Thoracic aorta (tissue), 2 donors: ENCODE data around the gene EMC10. TPM values are rescaled to one million over a fixed set of nuclear protein-coding genes. Genes with fewer than 3 reads are reported as not detected.
"Not testable (repeated sequence)": the region's sequence is repeated elsewhere in the genome, so short reads cannot be mapped to it uniquely, and the experiment has no call there.

Experiments used
- ATAC-seq: fragments of 150-250 bp; one replicate; pipeline ENCODE4 v1.8.0; 2017; ENCODE audit warnings: low read depth; ENCODE audit not compliant: insufficient number of reproducible peaks, low FRiP score
- DNase-seq: peaks from one replicate; pipeline ENCODE4 v3.0.0-alpha.2; 2020; ENCODE audit warnings: low spot score
- H3K27ac ChIP-seq, 2 donors: fragments of 200-600 bp; sonication (generic); 1 replicate in 1 of 2; 2 replicates in 1 of 2; pipeline ENCODE4 v1.5.1; 2016; ENCODE audit warnings: mild to moderate bottlenecking in 2 of 2, moderate library complexity in 2 of 2
- H3K27me3 ChIP-seq: fragments of 200-600 bp; sonication (generic); replicated peaks from 2 replicates; pipeline ENCODE4 v1.6.0; 2016; ENCODE audit warnings: mild to moderate bottlenecking; ENCODE audit not compliant: insufficient read depth
- H3K36me3 ChIP-seq: fragments of 200-600 bp; sonication (generic); one replicate; pipeline ENCODE4 v1.5.1; 2016
- H3K4me1 ChIP-seq, 2 donors: fragments of 200-600 bp; sonication (generic); 1 replicate in 1 of 2; 2 replicates in 1 of 2; pipeline versions ENCODE4 v1.5.1 to v1.6.0; 2016; ENCODE audit warnings: low read depth in 2 of 2, mild to moderate bottlenecking in 1 of 2; ENCODE audit not compliant: control insufficient read depth in 1 of 2
- H3K4me3 ChIP-seq: fragments of 200-600 bp; sonication (generic); 2 replicates; pipeline ENCODE4 v1.5.1; 2016; ENCODE audit warnings: mild to moderate bottlenecking
- H3K9me3 ChIP-seq: fragments of 200-600 bp; sonication (generic); 2 replicates; pipeline ENCODE4 v1.5.1; 2016
- total RNA-seq, 2 donors: library from RNA; depleted of rRNA; stranded (reverse); fragments of >200 nt; gene quantifications; one replicate each; pipeline versions ENCODE4 v1.1.0 to v1.2.3, GENCODE V29; 2016
- TF ChIP-seq, protein P1 (sequence below): fragments of 200-600 bp; sonication (generic); IDR thresholded peaks from one replicate; pipeline ENCODE4 v1.5.1; 2019; ENCODE audit warnings: antibody characterized with exemption

Gene EMC10
- total RNA-seq, 2 donors from 2014 or later = 85.6 to 139 TPM

- peaks cover 5% of the 10 kb centered on the region for H3K27me3 ChIP-seq
Measured at GRCh38 chr19:50435221-50435620, 41.1 kb upstream of the EMC10 start.

GRCh38 chr19:50435627-50436026 is 40.7 kb upstream of the EMC10 start:
- Histone ChIP-seq H3K4me1 (peaks cover 6 to 13% of the 10 kb centered on the region in 2 donors), H3K9me3 (no peaks in the 10 kb centered on the region), H3K27me3 (peaks cover 5% of the 10 kb centered on the region), H3K27ac (no peak overlapping the region), H3K36me3 (no peaks in the 10 kb centered on the region), H3K4me3 (no peak overlapping the region)
- no peak for DNase-seq
- TF ChIP-seq, protein P1, sequence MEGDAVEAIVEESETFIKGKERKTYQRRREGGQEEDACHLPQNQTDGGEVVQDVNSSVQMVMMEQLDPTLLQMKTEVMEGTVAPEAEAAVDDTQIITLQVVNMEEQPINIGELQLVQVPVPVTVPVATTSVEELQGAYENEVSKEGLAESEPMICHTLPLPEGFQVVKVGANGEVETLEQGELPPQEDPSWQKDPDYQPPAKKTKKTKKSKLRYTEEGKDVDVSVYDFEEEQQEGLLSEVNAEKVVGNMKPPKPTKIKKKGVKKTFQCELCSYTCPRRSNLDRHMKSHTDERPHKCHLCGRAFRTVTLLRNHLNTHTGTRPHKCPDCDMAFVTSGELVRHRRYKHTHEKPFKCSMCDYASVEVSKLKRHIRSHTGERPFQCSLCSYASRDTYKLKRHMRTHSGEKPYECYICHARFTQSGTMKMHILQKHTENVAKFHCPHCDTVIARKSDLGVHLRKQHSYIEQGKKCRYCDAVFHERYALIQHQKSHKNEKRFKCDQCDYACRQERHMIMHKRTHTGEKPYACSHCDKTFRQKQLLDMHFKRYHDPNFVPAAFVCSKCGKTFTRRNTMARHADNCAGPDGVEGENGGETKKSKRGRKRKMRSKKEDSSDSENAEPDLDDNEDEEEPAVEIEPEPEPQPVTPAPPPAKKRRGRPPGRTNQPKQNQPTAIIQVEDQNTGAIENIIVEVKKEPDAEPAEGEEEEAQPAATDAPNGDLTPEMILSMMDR = no peak
- ATAC-seq = no peak

More at GRCh38 chr19:50435221-50435620, 41.1 kb upstream of the EMC10 start:
- no peak overlapping the region for H3K27ac ChIP-seq
- no peak overlapping the region for H3K4me3 ChIP-seq
- ATAC-seq = no peak
- H3K36me3 ChIP-seq = no peaks in the 10 kb centered on the region
- TF ChIP-seq, protein P1 = no peak
- no peak for DNase-seq
- H3K9me3 ChIP-seq = no peaks in the 10 kb centered on the region
- peaks cover 6 to 13% of the 10 kb centered on the region in 2 donors for H3K4me1 ChIP-seq

- H3K4me3 ChIP-seq = no peak overlapping the region
- ATAC-seq (no peak), DNase-seq (no peak)
- H3K27ac ChIP-seq = no peak overlapping the region
- no peaks in the 10 kb centered on the region for H3K36me3 ChIP-seq
- TF ChIP-seq, protein P1 = no peak
- H3K27me3 ChIP-seq = no peaks in the 10 kb centered on the region
- H3K4me1 ChIP-seq = no peaks in the 10 kb centered on the region
- no peaks in the 10 kb centered on the region for H3K9me3 ChIP-seq
Measured at GRCh38 chr19:50437862-50438449, 38.4 kb upstream of the EMC10 start.

DNA sequence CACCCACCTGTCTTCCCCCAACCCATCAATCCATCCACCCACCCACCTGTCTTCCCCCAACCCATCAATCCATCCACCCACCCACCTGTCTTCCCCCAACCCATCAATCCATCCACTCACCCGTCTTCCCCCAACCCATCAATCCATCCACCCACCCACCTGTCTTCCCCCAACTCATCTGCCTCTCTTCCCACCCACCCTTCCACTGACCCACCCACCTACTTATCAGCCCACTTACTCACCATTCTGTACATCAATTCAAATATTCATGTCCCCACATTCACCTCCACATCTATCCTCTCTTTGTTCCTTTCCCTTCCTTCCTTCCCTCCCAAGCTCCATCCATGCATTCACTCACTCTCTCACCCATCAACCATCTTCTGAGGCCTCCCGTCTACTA is 37.2 kb upstream of the EMC10 start:
- not testable (repeated sequence) for H3K36me3 ChIP-seq, H3K9me3 ChIP-seq, H3K27ac ChIP-seq, H3K4me3 ChIP-seq, DNase-seq, ATAC-seq, H3K27me3 ChIP-seq, H3K4me1 ChIP-seq

- H3K4me1 ChIP-seq = no peaks in the 10 kb centered on the region
- no peaks in the 10 kb centered on the region for H3K27me3 ChIP-seq
- DNase-seq (no peak), ATAC-seq (no peak)
- no peaks in the 10 kb centered on the region for H3K36me3 ChIP-seq
- H3K9me3 ChIP-seq = no peaks in the 10 kb centered on the region
- no peak overlapping the region for H3K27ac ChIP-seq
- TF ChIP-seq, protein P1 = no peak
- no peak overlapping the region for H3K4me3 ChIP-seq
Measured at GRCh38 chr19:50444059-50444458, 32.2 kb upstream of the EMC10 start.

DNA sequence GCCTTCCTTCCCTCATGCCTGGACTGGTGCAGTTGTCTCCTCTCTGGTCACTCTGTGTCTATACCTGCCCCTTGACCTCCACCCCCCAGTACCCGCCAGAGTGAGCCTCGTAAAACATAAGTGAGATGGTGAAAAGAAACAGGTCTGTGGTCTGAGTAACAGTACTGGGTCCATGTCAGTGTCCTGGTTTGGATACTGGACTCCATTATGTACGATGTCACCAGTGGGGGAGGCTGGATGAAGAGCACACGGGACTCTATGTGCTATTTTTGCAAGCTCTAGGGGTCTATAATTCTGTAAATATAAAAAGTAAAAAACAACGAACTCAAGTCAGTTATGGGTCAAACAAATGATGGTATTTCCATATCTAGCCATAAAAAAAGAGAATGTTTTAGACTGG is 29.3 kb upstream of the EMC10 start:
- Histone ChIP-seq H3K4me3 (no peak overlapping the region), H3K27ac (no peak overlapping the region), H3K4me1 (no peaks in the 10 kb centered on the region), H3K9me3 (no peaks in the 10 kb centered on the region), H3K36me3 (no peaks in the 10 kb centered on the region), H3K27me3 (no peaks in the 10 kb centered on the region)
- TF ChIP-seq, protein P1 = no peak
- ATAC-seq (no peak), DNase-seq (no peak)
